H1 (cell line): ENCODE data around the gene ASCL5.

Experiments
- ASH2L ChIP-seq: fragments of 200-600, 300-600 bp; sonication (generic); IDR thresholded peaks from one replicate; pipeline ENCODE4 v1.7.1; 2017; ENCODE audit warnings: low read length
- CEBPB ChIP-seq: IDR thresholded peaks from 2 replicates; pipeline ENCODE4 v1.6.1; 2012; ENCODE audit warnings: low read depth, low read length
- CTCF ChIP-seq, 3 experiments: IDR thresholded peaks; 1 replicate in 2 of 3; 2 replicates in 1 of 3; pipeline versions ENCODE4 v1.5.1 to v1.6.1; 2011; ENCODE audit warnings: low read length in 3 of 3, mild to moderate bottlenecking in 3 of 3, inconsistent platforms in 2 of 3, low read depth in 1 of 3, moderate library complexity in 1 of 3; ENCODE audit not compliant: insufficient read depth in 1 of 3; ENCODE audit errors: control extremely low read depth in 1 of 3
- EP300 ChIP-seq, 2 experiments: IDR thresholded peaks; 1 replicate in 1 of 2; 2 replicates in 1 of 2; pipeline ENCODE4 v1.6.1; 2011 to 2012; ENCODE audit warnings: low read depth in 2 of 2, low read length in 2 of 2, mild to moderate bottlenecking in 2 of 2, borderline replicate concordance in 1 of 2, inconsistent platforms in 1 of 2, moderate library complexity in 1 of 2
- KDM1A ChIP-seq: fragments of 200-600, 300-600 bp; sonication (generic); IDR thresholded peaks from 2 replicates; pipeline ENCODE4 v1.7.1; 2016; ENCODE audit warnings: mild to moderate bottlenecking, low read length, borderline replicate concordance
- POLR2AphosphoS5 ChIP-seq: IDR thresholded peaks from 2 replicates; pipeline ENCODE4 v1.6.1; 2011; ENCODE audit warnings: low read depth, low read length
- SIX5 ChIP-seq: IDR thresholded peaks from 2 replicates; pipeline ENCODE4 v1.6.1; 2011; ENCODE audit warnings: mild to moderate bottlenecking, low read depth, low read length
- ZNF274 ChIP-seq: IDR thresholded peaks from 2 replicates; pipeline ENCODE4 v1.7.0; 2012; ENCODE audit warnings: low read length, borderline replicate concordance; ENCODE audit errors: extremely low read depth

- TF ChIP-seq CTCF (IDR thresholded peaks at IDR 0.05; ENCODE audit: control extremely low read depth in 1 of 3, insufficient read depth in 1 of 3, low read depth in 1 of 3, low read length in 3 of 3) = no peak
- no peak for TF ChIP-seq ZNF274
- TF ChIP-seq SIX5 = no peak
- no peak for TF ChIP-seq ASH2L
- no peak for TF ChIP-seq KDM1A
- TF ChIP-seq CEBPB = no peak
- TF ChIP-seq POLR2AphosphoS5 = no peak
- no peak for TF ChIP-seq EP300 (IDR thresholded peaks at IDR 0.05; ENCODE audit: borderline replicate concordance in 1 of 2, low read depth in 2 of 2, low read length in 2 of 2)
These were observed 29.4 kb upstream of the ASCL5 start for GRCh38 chr1:201156346-201156745.
